HEK293 (cell line): ENCODE measurements around the gene BRMS1L.

Experiments used
- CTCF ChIA-PET: fragments of 350-600 bp; formaldehyde crosslinking; extraction: SDS; loops from one replicate; lab custom pipeline; 2021; ENCODE audit warnings: antibody characterized with exemption; lab: Yijun Ruan, JAX
- POLR2A ChIA-PET: fragments of 300-600 bp; formaldehyde crosslinking; extraction: SDS; loops from one replicate; lab custom pipeline; 2020; ENCODE audit warnings: antibody characterized with exemption, inconsistent platforms; lab: Yijun Ruan, JAX
- H3K27ac ChIP-seq: fragments of 200-500 bp; sonication (Bioruptor generic); 2 replicates; pipeline ENCODE4 v1.5.1; 2014; ENCODE audit warnings: low read depth, low read length, control low read depth, inconsistent platforms; ENCODE audit errors: extremely low read depth
- H3K36me3 ChIP-seq, 2 experiments: fragments of 200-500 bp in 1 of 2; sonication (Bioruptor generic) in 1 of 2; 1 replicate in 1 of 2; 2 replicates in 1 of 2; pipeline ENCODE4 v1.5.1; 2014 to 2017; ENCODE audit warnings: inconsistent platforms in 2 of 2, low read length in 2 of 2; ENCODE audit not compliant: control insufficient read depth in 2 of 2, insufficient read depth in 1 of 2
- H3K4me1 ChIP-seq: fragments of 200-500 bp; sonication (Bioruptor generic); 2 replicates; pipeline ENCODE4 v1.5.1; 2014; ENCODE audit warnings: mild to moderate bottlenecking, low read length, inconsistent platforms; ENCODE audit not compliant: control insufficient read depth, insufficient read depth
- H3K4me3 ChIP-seq: 2 replicates; pipeline ENCODE4 v1.5.1; 2011; ENCODE audit warnings: low read depth, mild to moderate bottlenecking, control low read depth, low read length, moderate library complexity
- H3K9me3 ChIP-seq: fragments of 200-500 bp; sonication (Bioruptor generic); 2 replicates; pipeline ENCODE4 v1.5.1; 2014; ENCODE audit warnings: low read depth, low read length, inconsistent platforms; ENCODE audit not compliant: control insufficient read depth, insufficient read depth
- KLF1 ChIP-seq: fragments of 450-650 bp; formaldehyde crosslinking; IDR thresholded peaks from 2 replicates; pipeline ENCODE4 v1.5.1; 2016; ENCODE audit warnings: missing biosample characterization, missing genetic modification characterization
- MYNN ChIP-seq: fragments of 450-650 bp; formaldehyde crosslinking; IDR thresholded peaks from 2 replicates; pipeline ENCODE4 v1.5.1; 2016; ENCODE audit warnings: missing biosample characterization, missing genetic modification characterization, borderline replicate concordance
- MZF1 ChIP-seq: fragments of 450-650 bp; formaldehyde crosslinking; IDR thresholded peaks from 2 replicates; pipeline ENCODE4 v1.5.1; 2017; ENCODE audit warnings: missing biosample characterization, missing genetic modification characterization, borderline replicate concordance
- OSR2 ChIP-seq: fragments of 450-650 bp; formaldehyde crosslinking; IDR thresholded peaks from 2 replicates; pipeline ENCODE4 v1.5.1; 2016; ENCODE audit warnings: missing biosample characterization, missing genetic modification characterization
- SETDB1 ChIP-seq: IDR thresholded peaks from one replicate; pipeline ENCODE4 v1.6.1; 2017; ENCODE audit warnings: mild to moderate bottlenecking, low read length, moderate library complexity, mixed read lengths; ENCODE audit not compliant: insufficient read length
- YY1 ChIP-seq: fragments of 450-650 bp; formaldehyde crosslinking; IDR thresholded peaks from 2 replicates; pipeline ENCODE4 v1.5.1; 2018; ENCODE audit warnings: missing biosample characterization, missing genetic modification characterization
- ZBTB48 ChIP-seq: fragments of 450-650 bp; formaldehyde crosslinking; IDR thresholded peaks from 2 replicates; pipeline ENCODE4 v1.5.1; 2016; ENCODE audit warnings: missing biosample characterization, missing genetic modification characterization
- ZFHX2 ChIP-seq: fragments of 450-650 bp; formaldehyde crosslinking; conservative IDR thresholded peaks from 2 replicates; pipeline ENCODE4 v1.5.1; 2016; ENCODE audit warnings: missing biosample characterization, missing genetic modification characterization
- ZFP69B ChIP-seq: fragments of 450-650 bp; formaldehyde crosslinking; IDR thresholded peaks from 2 replicates; pipeline ENCODE4 v1.5.1; 2016; ENCODE audit warnings: missing biosample characterization, missing genetic modification characterization
- ZNF157 ChIP-seq: fragments of 450-650 bp; formaldehyde crosslinking; IDR thresholded peaks from 2 replicates; pipeline ENCODE4 v1.5.1; 2016; ENCODE audit warnings: missing biosample characterization, missing genetic modification characterization
- ZNF169 ChIP-seq: fragments of 450-650 bp; formaldehyde crosslinking; IDR thresholded peaks from 2 replicates; pipeline ENCODE4 v1.5.1; 2016; ENCODE audit warnings: missing biosample characterization, missing genetic modification characterization
- ZNF214 ChIP-seq: fragments of 450-650 bp; formaldehyde crosslinking; IDR thresholded peaks from 2 replicates; pipeline ENCODE4 v1.5.1; 2017; ENCODE audit warnings: missing biosample characterization, mild to moderate bottlenecking, missing genetic modification characterization, borderline replicate concordance
- ZNF311 ChIP-seq: fragments of 450-650 bp; formaldehyde crosslinking; IDR thresholded peaks from 2 replicates; pipeline ENCODE4 v1.5.1; 2017; ENCODE audit warnings: missing biosample characterization, missing genetic modification characterization, borderline replicate concordance
- ZNF335 ChIP-seq: fragments of 450-650 bp; formaldehyde crosslinking; conservative IDR thresholded peaks from 2 replicates; pipeline ENCODE4 v1.5.1; 2016; ENCODE audit warnings: missing biosample characterization, missing genetic modification characterization
- ZNF571 ChIP-seq: fragments of 450-650 bp; formaldehyde crosslinking; IDR thresholded peaks from 2 replicates; pipeline ENCODE4 v1.5.0; 2017; ENCODE audit warnings: missing biosample characterization, missing genetic modification characterization
- ZNF621 ChIP-seq: fragments of 450-650 bp; formaldehyde crosslinking; IDR thresholded peaks from 2 replicates; pipeline ENCODE4 v1.5.1; 2017; ENCODE audit warnings: missing biosample characterization, missing genetic modification characterization
- ZNF654 ChIP-seq: fragments of 450-650 bp; formaldehyde crosslinking; IDR thresholded peaks from 2 replicates; pipeline ENCODE4 v1.5.1; 2016; ENCODE audit warnings: low read depth, missing biosample characterization, missing genetic modification characterization
- ZNF776 ChIP-seq: fragments of 450-650 bp; formaldehyde crosslinking; IDR thresholded peaks from 2 replicates; pipeline ENCODE4 v1.5.0; 2017; ENCODE audit warnings: missing biosample characterization, missing genetic modification characterization, borderline replicate concordance
- ZNF785 ChIP-seq: fragments of 450-650 bp; formaldehyde crosslinking; IDR thresholded peaks from 2 replicates; pipeline ENCODE4 v1.5.1; 2016; ENCODE audit warnings: missing biosample characterization, missing genetic modification characterization
- ZNF791 ChIP-seq: fragments of 450-650 bp; formaldehyde crosslinking; IDR thresholded peaks from 2 replicates; pipeline ENCODE4 v1.5.1; 2016; ENCODE audit warnings: missing biosample characterization, missing genetic modification characterization
- TF ChIP-seq, protein P1 (sequence below): fragments of 450-650 bp; formaldehyde crosslinking; IDR thresholded peaks from 2 replicates; pipeline ENCODE4 v1.5.1; 2017; ENCODE audit warnings: missing biosample characterization, missing genetic modification characterization
- TF ChIP-seq, protein P2 (sequence below): fragments of 450-650 bp; formaldehyde crosslinking; IDR thresholded peaks from 2 replicates; pipeline ENCODE4 v1.5.1; 2016; ENCODE audit warnings: missing biosample characterization, missing genetic modification characterization
- TF ChIP-seq, protein P3 (sequence below): fragments of 450-650 bp; formaldehyde crosslinking; IDR thresholded peaks from 2 replicates; pipeline ENCODE4 v1.5.1; 2016; ENCODE audit warnings: missing biosample characterization, missing genetic modification characterization
- TF ChIP-seq, protein P4 (sequence below): fragments of 450-650 bp; formaldehyde crosslinking; IDR thresholded peaks from 2 replicates; pipeline ENCODE4 v1.5.1; 2016; ENCODE audit warnings: missing biosample characterization, missing genetic modification characterization
- TF ChIP-seq, protein P5 (sequence below): fragments of 450-650 bp; formaldehyde crosslinking; IDR thresholded peaks from 2 replicates; pipeline ENCODE4 v1.5.1; 2016; ENCODE audit warnings: missing biosample characterization, missing genetic modification characterization

BRMS1L gene

DNA sequence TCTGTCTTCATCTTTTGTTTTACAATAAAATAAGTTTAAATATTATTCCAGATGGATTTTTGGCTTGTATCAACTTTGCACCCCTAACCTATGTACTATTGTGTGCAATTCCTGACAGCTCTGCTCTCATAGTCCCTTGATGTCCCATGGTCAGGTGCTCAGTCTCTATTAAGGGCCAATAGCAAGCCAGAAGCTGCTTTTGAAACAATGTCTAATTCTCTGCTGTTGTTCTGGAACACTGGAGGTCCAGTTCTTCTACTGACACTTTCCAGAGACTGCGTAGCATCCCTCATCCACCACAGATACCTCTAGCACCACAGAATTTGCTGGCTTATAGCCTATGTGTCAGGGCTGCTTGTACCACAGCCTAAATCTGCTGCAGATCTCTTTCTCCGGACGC is 74.6 kb downstream of the BRMS1L start:
- H3K36me3 ChIP-seq = no peaks in the 10 kb centered on the region
- TF ChIP-seq ZNF157 (tag by site-specific recombination) = no peak
- TF ChIP-seq ZNF571 = no peak
- no peak for TF ChIP-seq YY1
- no peak for TF ChIP-seq ZFHX2 (tag by site-specific recombination)
- no peak for TF ChIP-seq MZF1 (tag by site-specific recombination)
- no peak for TF ChIP-seq ZNF621
- no peak for TF ChIP-seq ZBTB48
- no peak for TF ChIP-seq ZNF791 (tag by site-specific recombination)
- TF ChIP-seq MYNN = no peak
- TF ChIP-seq ZNF214 = no peak
- TF ChIP-seq ZNF169 (tag by site-specific recombination) = no peak
- TF ChIP-seq, protein P1, sequence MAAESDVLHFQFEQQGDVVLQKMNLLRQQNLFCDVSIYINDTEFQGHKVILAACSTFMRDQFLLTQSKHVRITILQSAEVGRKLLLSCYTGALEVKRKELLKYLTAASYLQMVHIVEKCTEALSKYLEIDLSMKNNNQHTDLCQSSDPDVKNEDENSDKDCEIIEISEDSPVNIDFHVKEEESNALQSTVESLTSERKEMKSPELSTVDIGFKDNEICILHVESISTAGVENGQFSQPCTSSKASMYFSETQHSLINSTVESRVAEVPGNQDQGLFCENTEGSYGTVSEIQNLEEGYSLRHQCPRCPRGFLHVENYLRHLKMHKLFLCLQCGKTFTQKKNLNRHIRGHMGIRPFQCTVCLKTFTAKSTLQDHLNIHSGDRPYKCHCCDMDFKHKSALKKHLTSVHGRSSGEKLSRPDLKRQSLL = no peak
- TF ChIP-seq, protein P2, sequence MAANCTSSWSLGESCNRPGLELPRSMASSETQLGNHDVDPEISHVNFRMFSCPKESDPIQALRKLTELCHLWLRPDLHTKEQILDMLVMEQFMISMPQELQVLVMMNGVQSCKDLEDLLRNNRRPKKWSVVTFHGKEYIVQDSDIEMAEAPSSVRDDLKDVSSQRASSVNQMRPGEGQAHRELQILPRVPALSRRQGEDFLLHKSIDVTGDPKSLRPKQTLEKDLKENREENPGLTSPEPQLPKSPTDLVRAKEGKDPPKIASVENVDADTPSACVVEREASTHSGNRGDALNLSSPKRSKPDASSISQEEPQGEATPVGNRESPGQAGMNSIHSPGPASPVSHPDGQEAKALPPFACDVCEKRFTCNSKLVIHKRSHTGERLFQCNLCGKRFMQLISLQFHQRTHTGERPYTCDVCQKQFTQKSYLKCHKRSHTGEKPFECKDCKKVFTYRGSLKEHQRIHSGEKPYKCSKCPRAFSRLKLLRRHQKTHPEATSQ = no peak
- TF ChIP-seq, all 188 proteins: peak for 0
- CTCF ChIA-PET = no interaction called here
- Histone ChIP-seq H3K27ac (no peak overlapping the region), H3K9me3 (no peaks in the 10 kb centered on the region), H3K4me3 (no peak overlapping the region), H3K4me1 (no peaks in the 10 kb centered on the region)
- POLR2A ChIA-PET = no interaction called here

DNA sequence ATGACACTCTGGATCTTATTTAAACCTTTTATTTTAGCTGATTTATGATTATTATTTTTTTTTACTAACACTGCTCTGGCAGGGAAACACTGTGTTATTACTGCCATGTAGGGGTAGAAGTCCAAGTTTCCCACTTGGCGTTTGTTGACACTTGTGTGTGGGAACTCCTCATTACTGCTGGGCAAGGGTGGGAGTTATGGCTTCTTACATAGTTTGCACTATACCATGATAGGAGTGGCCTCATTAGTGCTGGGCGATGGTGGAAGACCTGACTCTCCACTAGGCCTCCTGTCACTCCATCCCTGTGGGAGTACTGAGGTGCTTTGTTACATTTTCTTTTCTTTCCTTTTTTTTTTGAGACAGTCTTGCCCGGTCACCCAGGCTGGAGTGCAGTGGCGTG is 83.5 kb downstream of the BRMS1L start:
- Histone ChIP-seq H3K4me1 (no peaks in the 10 kb centered on the region), H3K36me3 (no peaks in the 10 kb centered on the region), H3K27ac (no peak overlapping the region), H3K4me3 (no peak overlapping the region), H3K9me3 (no peaks in the 10 kb centered on the region)
- ChIA-PET POLR2A (no interaction called here), CTCF (no interaction called here)
- TF ChIP-seq ZNF335 (tag by site-specific recombination) = no peak

DNA sequence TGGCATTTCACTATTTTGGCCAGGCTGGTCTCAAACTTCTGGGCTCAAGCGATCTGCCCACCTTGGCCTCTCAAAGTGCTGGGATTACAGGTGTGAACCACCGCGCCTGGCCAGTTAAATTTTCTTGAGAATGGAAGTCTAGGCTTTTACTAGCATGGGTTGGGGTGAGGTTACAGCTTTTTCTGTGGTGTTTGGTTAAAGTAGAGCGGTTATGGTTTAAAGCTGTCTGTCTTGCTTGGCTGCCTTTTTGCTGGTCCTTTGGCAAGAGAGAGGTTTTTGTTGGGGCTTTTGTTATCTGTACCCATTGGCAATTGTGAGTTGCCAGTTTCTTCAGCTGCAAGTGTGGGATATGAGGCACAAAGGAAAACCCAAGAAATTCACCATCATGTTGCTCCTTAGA is 84.1 kb downstream of the BRMS1L start:
- Histone ChIP-seq H3K4me1 (no peaks in the 10 kb centered on the region), H3K4me3 (no peak overlapping the region), H3K9me3 (no peaks in the 10 kb centered on the region), H3K27ac (no peak overlapping the region), H3K36me3 (no peaks in the 10 kb centered on the region)
- ChIA-PET POLR2A (no interaction called here), CTCF (no interaction called here)
- TF ChIP-seq, protein P3, sequence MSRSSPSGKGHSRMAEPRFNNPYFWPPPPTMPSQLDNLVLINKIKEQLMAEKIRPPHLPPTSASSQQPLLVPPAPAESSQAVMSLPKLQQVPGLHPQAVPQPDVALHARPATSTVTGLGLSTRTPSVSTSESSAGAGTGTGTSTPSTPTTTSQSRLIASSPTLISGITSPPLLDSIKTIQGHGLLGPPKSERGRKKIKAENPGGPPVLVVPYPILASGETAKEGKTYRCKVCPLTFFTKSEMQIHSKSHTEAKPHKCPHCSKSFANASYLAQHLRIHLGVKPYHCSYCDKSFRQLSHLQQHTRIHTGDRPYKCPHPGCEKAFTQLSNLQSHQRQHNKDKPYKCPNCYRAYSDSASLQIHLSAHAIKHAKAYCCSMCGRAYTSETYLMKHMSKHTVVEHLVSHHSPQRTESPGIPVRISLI (tag by site-specific recombination) = no peak
- TF ChIP-seq OSR2 (tag by site-specific recombination) = no peak
- TF ChIP-seq, protein P4, sequence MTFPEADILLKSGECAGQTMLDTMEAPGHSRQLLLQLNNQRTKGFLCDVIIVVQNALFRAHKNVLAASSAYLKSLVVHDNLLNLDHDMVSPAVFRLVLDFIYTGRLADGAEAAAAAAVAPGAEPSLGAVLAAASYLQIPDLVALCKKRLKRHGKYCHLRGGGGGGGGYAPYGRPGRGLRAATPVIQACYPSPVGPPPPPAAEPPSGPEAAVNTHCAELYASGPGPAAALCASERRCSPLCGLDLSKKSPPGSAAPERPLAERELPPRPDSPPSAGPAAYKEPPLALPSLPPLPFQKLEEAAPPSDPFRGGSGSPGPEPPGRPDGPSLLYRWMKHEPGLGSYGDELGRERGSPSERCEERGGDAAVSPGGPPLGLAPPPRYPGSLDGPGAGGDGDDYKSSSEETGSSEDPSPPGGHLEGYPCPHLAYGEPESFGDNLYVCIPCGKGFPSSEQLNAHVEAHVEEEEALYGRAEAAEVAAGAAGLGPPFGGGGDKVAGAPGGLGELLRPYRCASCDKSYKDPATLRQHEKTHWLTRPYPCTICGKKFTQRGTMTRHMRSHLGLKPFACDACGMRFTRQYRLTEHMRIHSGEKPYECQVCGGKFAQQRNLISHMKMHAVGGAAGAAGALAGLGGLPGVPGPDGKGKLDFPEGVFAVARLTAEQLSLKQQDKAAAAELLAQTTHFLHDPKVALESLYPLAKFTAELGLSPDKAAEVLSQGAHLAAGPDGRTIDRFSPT = no peak
- no peak for TF ChIP-seq ZFP69B (tag by site-specific recombination)
- no peak for TF ChIP-seq ZNF311
- no peak for TF ChIP-seq SETDB1
- no peak for TF ChIP-seq ZNF654 (tag by site-specific recombination)
- TF ChIP-seq, protein P5, sequence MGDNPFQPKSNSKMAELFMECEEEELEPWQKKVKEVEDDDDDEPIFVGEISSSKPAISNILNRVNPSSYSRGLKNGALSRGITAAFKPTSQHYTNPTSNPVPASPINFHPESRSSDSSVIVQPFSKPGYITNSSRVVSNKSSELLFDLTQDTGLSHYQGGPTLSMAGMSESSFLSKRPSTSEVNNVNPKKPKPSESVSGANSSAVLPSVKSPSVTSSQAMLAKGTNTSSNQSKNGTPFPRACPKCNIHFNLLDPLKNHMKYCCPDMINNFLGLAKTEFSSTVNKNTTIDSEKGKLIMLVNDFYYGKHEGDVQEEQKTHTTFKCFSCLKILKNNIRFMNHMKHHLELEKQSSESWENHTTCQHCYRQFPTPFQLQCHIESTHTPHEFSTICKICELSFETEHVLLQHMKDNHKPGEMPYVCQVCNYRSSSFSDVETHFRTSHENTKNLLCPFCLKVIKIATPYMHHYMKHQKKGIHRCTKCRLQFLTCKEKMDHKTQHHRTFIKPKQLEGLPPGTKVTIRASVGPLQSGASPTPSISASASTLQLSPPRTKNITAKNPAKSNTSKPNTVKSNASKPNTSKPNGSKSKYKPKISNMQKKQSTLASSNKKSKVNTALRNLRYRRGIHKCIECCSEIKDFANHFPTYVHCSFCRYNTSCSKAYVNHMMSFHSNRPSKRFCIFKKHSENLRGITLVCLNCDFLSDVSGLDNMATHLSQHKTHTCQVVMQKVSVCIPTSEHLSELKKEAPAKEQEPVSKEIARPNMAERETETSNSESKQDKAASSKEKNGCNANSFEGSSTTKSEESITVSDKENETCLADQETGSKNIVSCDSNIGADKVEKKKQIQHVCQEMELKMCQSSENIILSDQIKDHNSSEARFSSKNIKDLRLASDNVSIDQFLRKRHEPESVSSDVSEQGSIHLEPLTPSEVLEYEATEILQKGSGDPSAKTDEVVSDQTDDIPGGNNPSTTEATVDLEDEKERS (tag by site-specific recombination) = no peak
- TF ChIP-seq ZNF791 (tag by site-specific recombination) = no peak
- TF ChIP-seq KLF1 (tag by site-specific recombination) = no peak
- no peak for TF ChIP-seq ZNF785 (tag by site-specific recombination)
- no peak for TF ChIP-seq ZNF776 (tag by site-specific recombination)
